IMR-90 (cell line): Measurements from ENCODE around the gene ZNF407. TPM values are rescaled to one million over a fixed set of nuclear protein-coding genes. Genes with fewer than 3 reads are reported as not detected.
A peak's percentile ranks its signal among the peaks of the same experiment; 100 is the strongest.

Source experiments
- ATAC-seq: fragments of 200-7000 bp; cut with Tn5 transposase; 2 replicates; pipeline ENCODE4 v1.9.1; 2020; ENCODE audit warnings: low read depth, mild to moderate bottlenecking, moderate library complexity
- BruUV-seq: library from RNA; stranded (reverse); fragments of 400-500 nt; replicated peaks from 2 replicates; lab custom pipeline; 2021; lab: Mats Ljungman, UMichigan
- CTCF ChIA-PET: fragments of 300-600 bp; formaldehyde crosslinking; extraction: SDS; loops from one replicate; lab custom pipeline; 2021; ENCODE audit warnings: antibody characterized with exemption; lab: Yijun Ruan, JAX
- POLR2A ChIA-PET: fragments of 300-600 bp; sonication (Branson Sonifier 250); formaldehyde crosslinking; loops from one replicate; lab custom pipeline; 2022; ENCODE audit warnings: antibody characterized with exemption; ENCODE audit not compliant: unreplicated experiment; lab: Charles Lee
- DNase-seq: peaks from one replicate; pipeline ENCODE4 v3.0.0; 2013
- H2AFZ ChIP-seq: replicated peaks from 2 replicates; pipeline ENCODE3; 2013; ENCODE audit warnings: low read length, mild to moderate bottlenecking; ENCODE audit not compliant: poor library complexity
- H2AK5ac ChIP-seq: 2 replicates; pipeline ENCODE4 v1.6.1; 2013; ENCODE audit warnings: low read depth, low read length, inconsistent platforms
- H2AK9ac ChIP-seq: replicated peaks from 2 replicates; pipeline ENCODE3; 2013; ENCODE audit warnings: mild to moderate bottlenecking, low read depth, low read length, moderate library complexity; ENCODE audit not compliant: poor library complexity
- H2BK120ac ChIP-seq: 2 replicates; pipeline ENCODE4 v1.6.1; 2013; ENCODE audit warnings: low read depth, low read length, inconsistent platforms
- H2BK15ac ChIP-seq: 3 replicates; pipeline ENCODE4 v1.6.1; 2013; ENCODE audit warnings: low read depth, low read length, inconsistent platforms
- H2BK20ac ChIP-seq: 2 replicates; pipeline ENCODE4 v1.6.1; 2013; ENCODE audit warnings: low read depth, mild to moderate bottlenecking, inconsistent platforms, low read length, moderate library complexity
- H2BK5ac ChIP-seq: 2 replicates; pipeline ENCODE4 v1.6.1; 2013; ENCODE audit warnings: mild to moderate bottlenecking, low read depth, low read length, inconsistent platforms; ENCODE audit not compliant: poor library complexity, severe bottlenecking
- H3K14ac ChIP-seq: replicated peaks from 2 replicates; pipeline ENCODE4 v1.6.1; 2013; ENCODE audit warnings: low read depth, low read length, inconsistent platforms
- H3K18ac ChIP-seq: 2 replicates; pipeline ENCODE4 v1.6.1; 2013; ENCODE audit warnings: low read depth, low read length, control low read depth
- H3K23ac ChIP-seq: 2 replicates; pipeline ENCODE4 v1.6.1; 2013; ENCODE audit warnings: low read depth, low read length, inconsistent platforms
- H3K27ac ChIP-seq: 2 replicates; pipeline ENCODE4 v1.5.1; 2013; ENCODE audit warnings: mild to moderate bottlenecking, control low read depth, low read length; ENCODE audit not compliant: insufficient read depth
- H3K27me3 ChIP-seq: 2 replicates; pipeline ENCODE4 v1.6.1; 2013; ENCODE audit warnings: low read length; ENCODE audit not compliant: control insufficient read depth, insufficient read depth
- H3K36me3 ChIP-seq: 2 replicates; pipeline ENCODE4 v1.6.1; 2013; ENCODE audit warnings: low read length, mixed read lengths; ENCODE audit not compliant: control insufficient read depth, insufficient read depth
- H3K4ac ChIP-seq: 2 replicates; pipeline ENCODE4 v1.6.1; 2013; ENCODE audit warnings: low read depth, low read length, inconsistent platforms
- H3K4me1 ChIP-seq: 2 replicates; pipeline ENCODE4 v1.6.1; 2013; ENCODE audit warnings: low read length, mixed read lengths; ENCODE audit not compliant: control insufficient read depth, insufficient read depth
- H3K4me2 ChIP-seq: 2 replicates; pipeline ENCODE4 v1.6.1; 2013; ENCODE audit warnings: low read depth, mild to moderate bottlenecking, control low read depth, low read length, moderate library complexity
- H3K4me3 ChIP-seq: 2 replicates; pipeline ENCODE4 v1.5.1; 2013; ENCODE audit warnings: low read depth, mild to moderate bottlenecking, control low read depth, low read length, moderate library complexity; ENCODE audit not compliant: insufficient read depth
- H3K56ac ChIP-seq: 2 replicates; pipeline ENCODE4 v1.6.1; 2013; ENCODE audit warnings: low read length, inconsistent platforms; ENCODE audit not compliant: insufficient read depth; ENCODE audit errors: extremely low read depth
- H3K79me1 ChIP-seq, 2 experiments: 2 replicates each; pipeline ENCODE4 v1.6.1; 2013; ENCODE audit warnings: low read length in 2 of 2, inconsistent platforms in 1 of 2, low read depth in 1 of 2
- H3K9ac ChIP-seq: 2 replicates; pipeline ENCODE4 v1.6.1; 2013; ENCODE audit warnings: low read depth, low read length, control low read depth
- H3K9me1 ChIP-seq: 2 replicates; pipeline ENCODE4 v1.6.1; 2013; ENCODE audit warnings: low read length, inconsistent platforms; ENCODE audit not compliant: insufficient read depth
- H3K9me3 ChIP-seq: 2 replicates; pipeline ENCODE4 v1.6.1; 2013; ENCODE audit warnings: low read length; ENCODE audit not compliant: control insufficient read depth, insufficient read depth
- H4K20me1 ChIP-seq: 2 replicates; pipeline ENCODE4 v1.6.1; 2013; ENCODE audit warnings: low read length, inconsistent platforms; ENCODE audit not compliant: insufficient read depth
- H4K5ac ChIP-seq: 2 replicates; pipeline ENCODE4 v1.6.1; 2013; ENCODE audit warnings: mild to moderate bottlenecking, low read depth, low read length, control low read depth
- H4K8ac ChIP-seq, 2 experiments: 2 replicates each; pipeline ENCODE4 v1.6.1; 2013; ENCODE audit warnings: low read depth in 2 of 2, low read length in 2 of 2, control low read depth in 1 of 2, inconsistent platforms in 1 of 2
- H4K91ac ChIP-seq: 2 replicates; pipeline ENCODE4 v1.6.1; 2013; ENCODE audit warnings: low read depth, low read length, inconsistent platforms; ENCODE audit not compliant: insufficient read depth
- BHLHE40 ChIP-seq: fragments of 150-350 bp; IDR thresholded peaks from 2 replicates; pipeline ENCODE4 v1.6.1; 2016; ENCODE audit warnings: mild to moderate bottlenecking, low read depth, low read length
- CEBPB ChIP-seq: IDR thresholded peaks from 2 replicates; pipeline ENCODE4 v1.6.1; 2012; ENCODE audit warnings: low read depth, low read length, improper control_type of control experiment
- WGBS, 2 experiments: methylation state at CpG; one replicate each; pipeline versions ENCODE4 v1.1.5 to v1.1.7; 2013; ENCODE audit warnings: missing lambda C conversion rate in 2 of 2; ENCODE audit not compliant: insufficient read length in 1 of 2; ENCODE audit errors: extremely low coverage in 2 of 2; 5-methylcytosine and 5-hydroxymethylcytosine counted together
- dilution Hi-C: fragments of 300-500 bp; cut with HindIII; formaldehyde crosslinking; loops from one replicate; pipeline ENCODE4 v1.14.3; 2018; ENCODE audit warnings: low sequenced_read_pairs; ENCODE audit not compliant: unreplicated experiment
- in situ Hi-C: fragments of 300-500 bp; cut with MboI; formaldehyde crosslinking; loops from 3 replicates; pipeline ENCODE4 v1.14.3; 2019; ENCODE audit warnings: low sequenced_read_pairs, inconsistent platforms, mixed read lengths
- intact Hi-C: fragments of 100-400 bp; cut with micrococcal nuclease; formaldehyde crosslinking; loops from 2 replicates; pipeline ENCODE4 v1.10.0; 2022
- polyA plus RNA-seq, 3 experiments: library from polyadenylated mRNA; depleted of rRNA; stranded (reverse); fragments of >200 nt; gene quantifications; 2 replicates each; pipeline ENCODE4 v1.2.3, GENCODE V29; 2012; ENCODE audit warnings: low replicate concordance in 1 of 3
- total RNA-seq: library from RNA; depleted of rRNA; stranded (reverse); fragments of >200 nt; gene quantifications from 2 replicates; pipeline ENCODE4 v1.2.3, GENCODE V29; 2012
- TF ChIP-seq, protein P1 (sequence below): fragments of 150-350 bp; IDR thresholded peaks from 2 replicates; pipeline ENCODE4 v1.6.1; 2017; ENCODE audit warnings: mild to moderate bottlenecking, antibody characterized with exemption, low read length, low read depth

ZNF407 gene
- total and polyA plus RNA-seq, 2 of the 4 experiments (the other 2 are of a cell fraction): 3.1 to 20.1 TPM

DNA sequence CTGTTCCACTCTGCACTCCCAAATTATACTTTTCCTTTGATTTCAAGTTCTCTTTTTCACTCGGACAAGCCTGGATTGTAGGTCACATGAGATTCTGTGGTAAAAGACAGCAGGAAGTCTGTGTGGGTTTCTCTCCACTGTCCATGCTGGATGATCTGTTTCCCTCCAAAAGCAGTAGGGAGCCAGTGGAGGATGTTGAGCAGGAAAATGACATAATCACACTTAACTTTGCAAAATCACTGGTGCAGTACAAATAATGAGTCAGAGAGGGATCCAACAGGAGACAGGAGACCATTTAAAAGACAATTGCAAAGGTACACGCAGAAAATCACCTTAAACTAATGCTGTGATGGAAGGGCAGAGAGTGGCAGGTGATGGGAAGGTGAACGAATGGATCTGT lies 301.3 kb downstream of the ZNF407 start:
- Histone ChIP-seq H3K4ac (peak overlapping the region; percentile 64), H3K27me3 (no peaks in the 10 kb centered on the region), H2AK5ac (peak overlapping the region; percentile 38; the same call in 1 of the 2 replicates), H3K56ac (no peak overlapping the region), H2BK120ac (peak overlapping the region; percentile 71), H3K4me2 (peak overlapping the region; percentile 10; the same call in 1 of the 2 replicates), H2AK9ac (no peak overlapping the region), H2BK5ac (peak overlapping the region; percentile 83), H2AFZ (no peak overlapping the region), H2BK15ac (peak overlapping the region; percentile 92; the same call in 1 of the 3 replicates), H3K27ac (no peak overlapping the region), H4K5ac (peak overlapping the region; percentile 5; the same call in 1 of the 2 replicates), H4K20me1 (no peaks in the 10 kb centered on the region), H3K9me3 (no peaks in the 10 kb centered on the region), H3K14ac (peak overlapping the region; percentile 67; the same call in 1 of the 2 replicates), H3K36me3 (no peaks in the 10 kb centered on the region; the same call in 1 of the 2 replicates), H3K9ac (no peak overlapping the region), H3K79me1 (peaks cover 0 to 5% of the 10 kb centered on the region in 2 experiments; a peak in 1 of 4 replicates), H4K91ac (peak overlapping the region; percentile 25; the same call in 1 of the 2 replicates), H3K9me1 (peaks cover 9% of the 10 kb centered on the region), H3K4me1 (peaks cover 7% of the 10 kb centered on the region), H3K18ac (peak overlapping the region; percentile 40; the same call in 1 of the 2 replicates), H2BK20ac (no peak overlapping the region; the same call in 1 of the 2 replicates), H3K23ac (0 out of 2 replicates have a peak overlapping the region, but pooled peaks have one; percentile 8), H4K8ac (0 out of 4 replicates have a peak overlapping the region, but pooled peaks of 1 of the 2 experiments have one; percentile 1), H3K4me3 (no peak overlapping the region)
- ATAC-seq (0 out of 2 replicates have a peak, but pooled peaks have one; percentile 15), DNase-seq (peak; percentile 68)
- dilution Hi-C loops: no loop called here
- intact Hi-C loops: loop anchor here (5.0 kb wide), 1 partner anchor 308 kb away; the partner anchor contains the start of gene PTGR3
- ChIA-PET POLR2A (no interaction called here), CTCF (no interaction called here)
- in situ Hi-C loops: no loop called here
- no TSS peak for BruUV-seq
- WGBS, 2 experiments: no CpG with 5 or more reads among the region's 3 CpGs
- TF ChIP-seq CEBPB (peak; percentile 42; the same call in 1 of the 2 replicates), BHLHE40 (no peak)
- TF ChIP-seq, protein P1, sequence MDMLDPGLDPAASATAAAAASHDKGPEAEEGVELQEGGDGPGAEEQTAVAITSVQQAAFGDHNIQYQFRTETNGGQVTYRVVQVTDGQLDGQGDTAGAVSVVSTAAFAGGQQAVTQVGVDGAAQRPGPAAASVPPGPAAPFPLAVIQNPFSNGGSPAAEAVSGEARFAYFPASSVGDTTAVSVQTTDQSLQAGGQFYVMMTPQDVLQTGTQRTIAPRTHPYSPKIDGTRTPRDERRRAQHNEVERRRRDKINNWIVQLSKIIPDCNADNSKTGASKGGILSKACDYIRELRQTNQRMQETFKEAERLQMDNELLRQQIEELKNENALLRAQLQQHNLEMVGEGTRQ: no peak
